H9 (cell line): Measurements from ENCODE around the gene TCEAL4. TPM values are rescaled to one million over a fixed set of nuclear protein-coding genes. Genes with fewer than 3 reads are reported as not detected.

Experiments used
- DNase-seq: peaks from one replicate; pipeline ENCODE4 v3.0.0-alpha.2; 2017
- H2AFZ ChIP-seq: one replicate; pipeline ENCODE4 v1.6.1; 2013; ENCODE audit warnings: mild to moderate bottlenecking, low read length, control low read depth, moderate library complexity
- H2AK5ac ChIP-seq: 2 replicates; pipeline ENCODE4 v1.6.1; 2013; ENCODE audit warnings: low read length, control low read depth, mixed read lengths; ENCODE audit not compliant: insufficient read length
- H2BK120ac ChIP-seq: one replicate; pipeline ENCODE4 v1.6.1; 2013; ENCODE audit warnings: low read depth, mild to moderate bottlenecking, low read length, control low read depth, inconsistent platforms; ENCODE audit not compliant: poor library complexity, severe bottlenecking
- H2BK12ac ChIP-seq: 2 replicates; pipeline ENCODE4 v1.6.1; 2013; ENCODE audit warnings: low read length, control low read depth, mixed read lengths, low read depth; ENCODE audit not compliant: insufficient read length
- H2BK15ac ChIP-seq: 2 replicates; pipeline ENCODE4 v1.6.1; 2013; ENCODE audit warnings: low read depth, low read length, control low read depth
- H2BK20ac ChIP-seq: one replicate; pipeline ENCODE4 v1.6.1; 2013; ENCODE audit warnings: low read depth, mild to moderate bottlenecking, low read length, control low read depth, inconsistent platforms; ENCODE audit not compliant: poor library complexity, severe bottlenecking
- H2BK5ac ChIP-seq: 2 replicates; pipeline ENCODE4 v1.6.1; 2013; ENCODE audit warnings: low read length, control low read depth, mixed read lengths; ENCODE audit not compliant: insufficient read length
- H3K14ac ChIP-seq: 2 replicates; pipeline ENCODE4 v1.6.1; 2013; ENCODE audit warnings: low read length, control low read depth; ENCODE audit not compliant: insufficient read depth
- H3K18ac ChIP-seq: 2 replicates; pipeline ENCODE4 v1.6.1; 2013; ENCODE audit warnings: low read depth, mild to moderate bottlenecking, mixed read lengths, low read length, control low read depth; ENCODE audit not compliant: insufficient read length
- H3K23ac ChIP-seq: 2 replicates; pipeline ENCODE4 v1.6.1; 2013; ENCODE audit warnings: low read length, control low read depth, mixed read lengths, low read depth; ENCODE audit not compliant: insufficient read length
- H3K23me2 ChIP-seq: 2 replicates; pipeline ENCODE4 v1.6.1; 2013; ENCODE audit warnings: low read depth, mild to moderate bottlenecking, mixed read lengths, low read length, control low read depth; ENCODE audit not compliant: insufficient read length, poor library complexity, severe bottlenecking
- H3K27ac ChIP-seq: 2 replicates; pipeline ENCODE4 v1.5.1; 2013; ENCODE audit warnings: low read length, control low read depth, mixed read lengths, low read depth; ENCODE audit not compliant: insufficient read length
- H3K27me3 ChIP-seq: 2 replicates; pipeline ENCODE4 v1.6.1; 2013; ENCODE audit warnings: low read length, control low read depth, inconsistent platforms; ENCODE audit not compliant: insufficient read depth
- H3K4ac ChIP-seq: 2 replicates; pipeline ENCODE4 v1.6.1; 2013; ENCODE audit warnings: low read depth, mild to moderate bottlenecking, control low read depth, inconsistent platforms, low read length, moderate library complexity
- H3K4me1 ChIP-seq: 2 replicates; pipeline ENCODE4 v1.6.1; 2013; ENCODE audit warnings: low read length, control low read depth, inconsistent platforms; ENCODE audit not compliant: insufficient read depth
- H3K4me2 ChIP-seq: 2 replicates; pipeline ENCODE4 v1.6.1; 2013; ENCODE audit warnings: low read length, control low read depth, mixed read lengths; ENCODE audit not compliant: insufficient read length, insufficient read depth
- H3K56ac ChIP-seq: 2 replicates; pipeline ENCODE4 v1.6.1; 2013; ENCODE audit warnings: low read depth, mild to moderate bottlenecking, mixed read lengths, low read length, control low read depth; ENCODE audit not compliant: insufficient read length
- H3K79me1 ChIP-seq: 2 replicates; pipeline ENCODE4 v1.6.1; 2013; ENCODE audit warnings: low read depth, mild to moderate bottlenecking, moderate library complexity, low read length, control low read depth, inconsistent platforms; ENCODE audit not compliant: insufficient read depth, poor library complexity, severe bottlenecking
- H3K79me2 ChIP-seq: 2 replicates; pipeline ENCODE4 v1.6.1; 2013; ENCODE audit warnings: low read length, control low read depth, inconsistent platforms; ENCODE audit not compliant: insufficient read depth
- H3K9ac ChIP-seq: 2 replicates; pipeline ENCODE4 v1.6.1; 2013; ENCODE audit warnings: low read length, control low read depth, mixed read lengths; ENCODE audit not compliant: insufficient read length; ENCODE audit errors: extremely low read depth
- H3K9me3 ChIP-seq: one replicate; pipeline ENCODE4 v1.6.1; 2013; ENCODE audit warnings: low read depth, low read length, inconsistent platforms; ENCODE audit not compliant: control insufficient read depth
- H3T11ph ChIP-seq: one replicate; pipeline ENCODE4 v1.6.1; 2013; ENCODE audit warnings: mild to moderate bottlenecking, low read length, control low read depth, inconsistent platforms
- H4K20me1 ChIP-seq: one replicate; pipeline ENCODE4 v1.6.1; 2013; ENCODE audit not compliant: control insufficient read depth, insufficient read length, insufficient read depth
- H4K5ac ChIP-seq: 2 replicates; pipeline ENCODE4 v1.6.1; 2013; ENCODE audit warnings: low read depth, mild to moderate bottlenecking, mixed read lengths, low read length, control low read depth; ENCODE audit not compliant: insufficient read length
- H4K8ac ChIP-seq: replicated peaks from 2 replicates; pipeline ENCODE4 v1.6.1; 2013; ENCODE audit warnings: low read length, control low read depth, mixed read lengths, low read depth; ENCODE audit not compliant: insufficient read length
- H4K91ac ChIP-seq: 2 replicates; pipeline ENCODE4 v1.6.1; 2013; ENCODE audit warnings: low read depth, mild to moderate bottlenecking, moderate library complexity, mixed read lengths, low read length, control low read depth; ENCODE audit not compliant: insufficient read length
- H3K27ac Mint-ChIP-seq, 3 experiments: 2 replicates in 2 of 3; 3 replicates in 1 of 3; pipeline ENCODE4 v1.8.0; 2020 to 2021; ENCODE audit warnings: mixed read lengths in 3 of 3, mild to moderate bottlenecking in 1 of 3, moderate library complexity in 1 of 3
- H3K27me3 Mint-ChIP-seq: 2 replicates; pipeline ENCODE4 v1.8.0; 2021; ENCODE audit warnings: low read depth, mild to moderate bottlenecking, moderate library complexity, mixed read lengths
- H3K36me3 Mint-ChIP-seq, 3 experiments: 2 replicates in 2 of 3; 3 replicates in 1 of 3; pipeline ENCODE4 v1.8.0; 2020 to 2021; ENCODE audit warnings: low read depth in 3 of 3, mixed read lengths in 3 of 3; ENCODE audit not compliant: insufficient read depth in 1 of 3
- H3K4me1 Mint-ChIP-seq, 2 experiments: 2 replicates each; pipeline ENCODE4 v1.8.0; 2020; ENCODE audit warnings: mixed read lengths in 2 of 2
- H3K4me3 Mint-ChIP-seq, 2 experiments: 2 replicates in 1 of 2; 3 replicates in 1 of 2; pipeline ENCODE4 v1.8.0; 2020 to 2021; ENCODE audit warnings: mild to moderate bottlenecking in 2 of 2, mixed read lengths in 2 of 2, moderate library complexity in 1 of 2
- H3K9me3 Mint-ChIP-seq, 2 experiments: 2 replicates in 1 of 2; 3 replicates in 1 of 2; pipeline ENCODE4 v1.8.0; 2020; ENCODE audit warnings: mild to moderate bottlenecking in 2 of 2, mixed read lengths in 2 of 2, moderate library complexity in 1 of 2
- total RNA-seq: library from RNA; stranded (reverse); gene quantifications from 2 replicates; pipeline ENCODE4 v1.2.1, GENCODE V29; 2021
- TF ChIP-seq, protein P1 (sequence below): fragments of 200-600 bp; sonication (generic); conservative IDR thresholded peaks from 3 replicates; pipeline ENCODE4 v1.8.0; 2021; ENCODE audit warnings: antibody characterized with exemption, mild to moderate bottlenecking

TCEAL4 gene
- total RNA-seq, 1 experiment from 2014 or later = 49.9 TPM

DNA sequence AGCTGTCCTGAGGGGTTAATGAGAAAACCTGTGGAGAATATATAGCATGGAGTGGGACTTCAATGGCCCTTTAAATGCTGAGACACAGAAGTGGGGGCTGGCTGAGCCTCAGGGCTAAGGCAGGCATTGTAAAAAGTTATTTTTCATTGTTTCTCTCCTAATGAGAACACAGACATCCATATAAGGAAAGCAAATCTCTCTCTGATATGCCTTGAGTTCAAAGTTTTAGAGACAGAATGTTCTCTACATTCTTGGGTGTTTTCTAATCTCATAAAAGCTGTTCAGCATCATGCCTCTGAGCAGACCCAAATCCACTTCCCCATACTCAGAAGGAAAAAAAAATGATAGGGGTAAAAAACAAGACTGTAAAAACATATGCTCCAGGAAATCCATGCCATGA lies 49.2 kb upstream of the TCEAL4 start:
- Histone ChIP-seq H2AK5ac (no peak overlapping the region), H2BK20ac (no peak overlapping the region), H4K8ac (no peak overlapping the region), H3T11ph (no peak overlapping the region), H3K79me1 (no peaks in the 10 kb centered on the region), H4K20me1 (no peaks in the 10 kb centered on the region), H4K91ac (no peak overlapping the region), H3K4me2 (no peak overlapping the region), H3K4me1 (no peaks in the 10 kb centered on the region), H3K4ac (no peak overlapping the region), H2AFZ (no peak overlapping the region), H3K14ac (no peak overlapping the region), H3K18ac (no peak overlapping the region), H4K5ac (no peak overlapping the region), H2BK5ac (no peak overlapping the region), H3K79me2 (no peaks in the 10 kb centered on the region), H3K23ac (no peak overlapping the region), H3K9ac (no peak overlapping the region), H2BK120ac (no peak overlapping the region), H3K9me3 (no peaks in the 10 kb centered on the region), H2BK15ac (no peak overlapping the region), H2BK12ac (no peak overlapping the region), H3K23me2 (peaks cover 4% of the 10 kb centered on the region), H3K56ac (no peak overlapping the region), H3K27ac (no peak overlapping the region), H3K27me3 (no peaks in the 10 kb centered on the region)
- no peaks in the 10 kb centered on the region; the same call in 1 of the 2 replicates for H3K27me3 Mint-ChIP-seq
- no peak overlapping the region for H3K4me3 Mint-ChIP-seq
- H3K27ac Mint-ChIP-seq = no peak overlapping the region
- H3K36me3 Mint-ChIP-seq = no peaks in the 10 kb centered on the region
- H3K4me1 Mint-ChIP-seq = peaks cover 0 to 6% of the 10 kb centered on the region in 2 experiments; a peak in 2 of 4 replicates
- TF ChIP-seq, protein P1, sequence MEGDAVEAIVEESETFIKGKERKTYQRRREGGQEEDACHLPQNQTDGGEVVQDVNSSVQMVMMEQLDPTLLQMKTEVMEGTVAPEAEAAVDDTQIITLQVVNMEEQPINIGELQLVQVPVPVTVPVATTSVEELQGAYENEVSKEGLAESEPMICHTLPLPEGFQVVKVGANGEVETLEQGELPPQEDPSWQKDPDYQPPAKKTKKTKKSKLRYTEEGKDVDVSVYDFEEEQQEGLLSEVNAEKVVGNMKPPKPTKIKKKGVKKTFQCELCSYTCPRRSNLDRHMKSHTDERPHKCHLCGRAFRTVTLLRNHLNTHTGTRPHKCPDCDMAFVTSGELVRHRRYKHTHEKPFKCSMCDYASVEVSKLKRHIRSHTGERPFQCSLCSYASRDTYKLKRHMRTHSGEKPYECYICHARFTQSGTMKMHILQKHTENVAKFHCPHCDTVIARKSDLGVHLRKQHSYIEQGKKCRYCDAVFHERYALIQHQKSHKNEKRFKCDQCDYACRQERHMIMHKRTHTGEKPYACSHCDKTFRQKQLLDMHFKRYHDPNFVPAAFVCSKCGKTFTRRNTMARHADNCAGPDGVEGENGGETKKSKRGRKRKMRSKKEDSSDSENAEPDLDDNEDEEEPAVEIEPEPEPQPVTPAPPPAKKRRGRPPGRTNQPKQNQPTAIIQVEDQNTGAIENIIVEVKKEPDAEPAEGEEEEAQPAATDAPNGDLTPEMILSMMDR = no peak
- no peak for DNase-seq
- peaks cover 0 to 33% of the 10 kb centered on the region in 2 experiments; a peak in 2 of 5 replicates for H3K9me3 Mint-ChIP-seq
